HepG2 (cell line): Measurements from ENCODE around the gene DAB2. TPM values are rescaled to one million over a fixed set of nuclear protein-coding genes. Genes with fewer than 3 reads are reported as not detected.

Experiments
- ATAC-seq: fragments of 200-7000 bp; cut with Tn5 transposase; 3 replicates; pipeline ENCODE4 v1.9.1; 2020; ENCODE audit warnings: mild to moderate bottlenecking, moderate library complexity
- BruUV-seq: library from RNA; stranded (reverse); fragments of 400-500 nt; replicated peaks from 2 replicates; lab custom pipeline; 2021; lab: Mats Ljungman, UMichigan
- CTCF ChIA-PET: fragments of 300-600 bp; formaldehyde crosslinking; extraction: SDS; loops from one replicate; lab custom pipeline; 2021; ENCODE audit warnings: low total read pairs, inconsistent platforms, low intra/inter-chr PET ratio; lab: Yijun Ruan, JAX
- POLR2A ChIA-PET: fragments of 350-600 bp; sonication (Branson Sonifier 250); formaldehyde crosslinking; loops from one replicate; lab custom pipeline; 2020; ENCODE audit warnings: antibody characterized with exemption, inconsistent platforms; lab: Yijun Ruan, JAX
- DNase-seq: peaks from one replicate; pipeline ENCODE4 v3.0.0-alpha.2; 2015; ENCODE audit warnings: low spot score
- FAIRE-seq: peaks from 3 replicates; lab custom pipeline; 2011; peaks lifted over from hg19 to GRCh38; lab: Jason Lieb, UNC
- H2AFZ ChIP-seq: one replicate; pipeline ENCODE4 v1.6.1; 2011; ENCODE audit warnings: low read length, inconsistent platforms
- H3K27ac ChIP-seq: fragments of 300-600 bp; 3 replicates; pipeline ENCODE4 v1.8.0; 2011; ENCODE audit warnings: mixed run types, mild to moderate bottlenecking, mixed read lengths, low read length, inconsistent platforms; ENCODE audit not compliant: insufficient read depth; ENCODE audit errors: extremely low read length
- H3K27me3 ChIP-seq, 2 experiments: fragments of 200-600 bp in 1 of 2; 2 replicates in 1 of 2; 3 replicates in 1 of 2; pipeline versions ENCODE4 v1.6.0 to v1.8.0; 2011; ENCODE audit warnings: low read length in 2 of 2, mild to moderate bottlenecking in 2 of 2, moderate library complexity in 2 of 2, inconsistent platforms in 1 of 2; ENCODE audit not compliant: insufficient read depth in 2 of 2, control insufficient read depth in 1 of 2
- H3K36me3 ChIP-seq, 2 experiments: fragments of 200-600 bp in 1 of 2; replicated peaks in 1 of 2; 2 replicates in 1 of 2; 3 replicates in 1 of 2; pipeline versions ENCODE4 v1.5.1 to v1.8.0; 2011; ENCODE audit warnings: low read length in 2 of 2, inconsistent platforms in 1 of 2; ENCODE audit not compliant: insufficient read depth in 2 of 2, control insufficient read depth in 1 of 2
- H3K4me1 ChIP-seq: 2 replicates; pipeline ENCODE4 v1.5.1; 2012; ENCODE audit warnings: low read length, inconsistent platforms; ENCODE audit not compliant: insufficient read depth
- H3K4me2 ChIP-seq: 2 replicates; pipeline ENCODE4 v1.6.0; 2011; ENCODE audit warnings: low read depth, low read length, inconsistent platforms
- H3K4me3 ChIP-seq, 3 experiments: fragments of 200-600 bp in 1 of 3; sonication (generic), shearing (Covaris generic) in 1 of 3; replicated peaks in 1 of 3; 2 replicates each; pipeline ENCODE4 v1.5.1; 2011 to 2016; ENCODE audit warnings: low read length in 3 of 3, inconsistent platforms in 2 of 3, low read depth in 2 of 3, mild to moderate bottlenecking in 2 of 3, control low read depth in 1 of 3, mixed read lengths in 1 of 3; ENCODE audit not compliant: insufficient read depth in 1 of 3
- H3K79me2 ChIP-seq: one replicate; pipeline ENCODE4 v1.6.1; 2011; ENCODE audit warnings: low read length, inconsistent platforms; ENCODE audit not compliant: insufficient read depth
- H3K9ac ChIP-seq: 2 replicates; pipeline ENCODE4 v1.6.0; 2011; ENCODE audit warnings: mild to moderate bottlenecking, low read depth, low read length, inconsistent platforms; ENCODE audit not compliant: insufficient read depth
- H3K9me3 ChIP-seq: 2 replicates; pipeline ENCODE4 v1.5.1; 2012; ENCODE audit warnings: mild to moderate bottlenecking, low read length
- H4K20me1 ChIP-seq: 2 replicates; pipeline ENCODE4 v1.6.0; 2011; ENCODE audit warnings: inconsistent platforms, mild to moderate bottlenecking, low read length, moderate library complexity; ENCODE audit not compliant: insufficient read depth
- ATM ChIP-seq: fragments of 450-650 bp; IDR thresholded peaks from 2 replicates; pipeline ENCODE4 v1.7.1; 2017; ENCODE audit warnings: mild to moderate bottlenecking, borderline replicate concordance
- BHLHE40 ChIP-seq: IDR thresholded peaks from 2 replicates; pipeline ENCODE4 v1.6.1; 2011; ENCODE audit warnings: low read length, improper control_type of control experiment
- HOXA7 ChIP-seq: sonication (generic); formaldehyde crosslinking; IDR thresholded peaks from 2 replicates; pipeline ENCODE4 v1.8.1; 2022; ENCODE audit warnings: mild to moderate bottlenecking, missing genetic modification reagents, moderate library complexity
- NCOR1 ChIP-seq: fragments of 200-600 bp; sonication (generic); IDR thresholded peaks from 2 replicates; pipeline ENCODE4 v1.7.0; 2017; ENCODE audit warnings: antibody characterized with exemption, low read length, borderline replicate concordance
- SNAPC2 ChIP-seq: sonication (generic); formaldehyde crosslinking; IDR thresholded peaks from 2 replicates; pipeline ENCODE4 v1.8.1; 2022; ENCODE audit warnings: mild to moderate bottlenecking, missing genetic modification reagents
- SRSF4 ChIP-seq: fragments of 200-400 bp; formaldehyde crosslinking; IDR thresholded peaks from one replicate; pipeline ENCODE4 v1.6.1; 2018; ENCODE audit warnings: mild to moderate bottlenecking, low read depth, low read length, moderate library complexity; ENCODE audit not compliant: poor library complexity, severe bottlenecking
- ZMYM2 ChIP-seq: sonication (generic); formaldehyde crosslinking; IDR thresholded peaks from 2 replicates; pipeline ENCODE4 v1.8.0; 2022; ENCODE audit warnings: mild to moderate bottlenecking, missing genetic modification reagents
- WGBS: methylation state at CpG from one replicate; pipeline ENCODE4 v1.1.6; 2017; ENCODE audit warnings: low lambda C conversion rate; 5-methylcytosine and 5-hydroxymethylcytosine counted together
- in situ Hi-C: cut with HindIII; loops from 2 replicates; pipeline ENCODE4 v1.10.0; 2017; ENCODE audit warnings: low pct_unique_long_range_greater_than_20kb; ENCODE audit not compliant: extremely low pct_ligation_motif_present
- intact Hi-C: fragments of 100-400 bp; cut with micrococcal nuclease; formaldehyde crosslinking; loops from one replicate; pipeline ENCODE4 v1.10.0; 2022; ENCODE audit not compliant: unreplicated experiment
- polyA plus RNA-seq, 8 experiments: library from polyadenylated mRNA; depleted of rRNA in 3 of 8; stranded (reverse) in 7 of 8; unstranded in 1 of 8; fragments of >200 nt; fragmentation: Illumina TruSeq in 4 of 8; extraction: Trizol in 4 of 8; gene quantifications; 2 replicates each; pipeline versions ENCODE4 v1.2.1 to v1.2.3, GENCODE V29; 2011 to 2016; ENCODE audit warnings: low read depth in 4 of 8, missing spikeins in 1 of 8, mixed read lengths in 1 of 8; ENCODE audit not compliant: insufficient read depth in 1 of 8
- total RNA-seq, 5 experiments: library from RNA; depleted of rRNA; stranded (reverse); fragments of >200 nt; fragmentation: Illumina TruSeq; extraction: Trizol; gene quantifications; 2 replicates each; pipeline ENCODE4 v1.2.3, GENCODE V29; 2016; ENCODE audit warnings: low read depth in 1 of 5
- TF ChIP-seq, protein P1 (sequence below), 2 experiments: sonication (generic) in 1 of 2; formaldehyde crosslinking in 1 of 2; IDR thresholded peaks; 2 replicates each; pipeline versions ENCODE4 v1.5.1 to v1.6.1; 2011 to 2020; ENCODE audit warnings: borderline replicate concordance in 1 of 2, low read depth in 1 of 2, low read length in 1 of 2, mild to moderate bottlenecking in 1 of 2, missing genetic modification reagents in 1 of 2, moderate library complexity in 1 of 2
- TF ChIP-seq, protein P2 (sequence below): sonication (generic); formaldehyde crosslinking; IDR thresholded peaks from 2 replicates; pipeline ENCODE4 v1.5.1; 2020; ENCODE audit warnings: missing genetic modification reagents, mild to moderate bottlenecking, borderline replicate concordance

The DAB2 gene
- total and polyA plus RNA-seq, 2 of the 13 experiments (the other 11 are each of a cell fraction or from before 2014, with no cell fraction given), result 6.4 to 6.5 TPM

DNA sequence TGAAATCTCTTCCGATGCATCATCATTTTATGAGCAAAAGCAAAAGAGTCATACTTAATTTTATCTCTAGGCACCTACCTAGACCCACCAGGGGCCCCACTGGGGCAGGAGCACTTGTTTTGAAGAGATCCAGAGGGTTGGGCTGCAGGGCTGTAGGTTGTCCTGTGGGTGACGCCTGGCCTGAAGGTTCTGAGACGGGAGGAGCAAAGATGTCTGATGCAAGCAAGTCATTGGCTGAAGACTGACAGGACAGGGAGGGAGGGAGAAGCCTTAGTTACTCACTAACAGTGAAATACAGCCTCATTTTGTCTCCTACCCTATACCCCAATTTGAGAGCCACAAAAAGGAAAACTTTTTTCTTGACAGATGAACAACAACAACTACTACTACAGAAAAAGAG is 43.4 kb downstream of the DAB2 start:
- BruUV-seq, result no TSS peak
- ATAC-seq, result no peak
- CTCF ChIA-PET, result no interaction called here
- intact Hi-C loops, result no loop called here
- no peaks in the 10 kb centered on the region for H3K9me3 ChIP-seq
- TF ChIP-seq, protein P1, sequence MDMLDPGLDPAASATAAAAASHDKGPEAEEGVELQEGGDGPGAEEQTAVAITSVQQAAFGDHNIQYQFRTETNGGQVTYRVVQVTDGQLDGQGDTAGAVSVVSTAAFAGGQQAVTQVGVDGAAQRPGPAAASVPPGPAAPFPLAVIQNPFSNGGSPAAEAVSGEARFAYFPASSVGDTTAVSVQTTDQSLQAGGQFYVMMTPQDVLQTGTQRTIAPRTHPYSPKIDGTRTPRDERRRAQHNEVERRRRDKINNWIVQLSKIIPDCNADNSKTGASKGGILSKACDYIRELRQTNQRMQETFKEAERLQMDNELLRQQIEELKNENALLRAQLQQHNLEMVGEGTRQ (IDR thresholded peaks at IDR 0.05; ENCODE audit: low read depth, low read length), result no peak
- TF ChIP-seq, protein P1 (CRISPR knock-in tag; IDR thresholded peaks at IDR 0.05; ENCODE audit: borderline replicate concordance), result no peak
- no peak for TF ChIP-seq ZMYM2 (CRISPR knock-in tag)
- TF ChIP-seq HOXA7 (CRISPR knock-in tag), result no peak
- TF ChIP-seq SNAPC2 (CRISPR knock-in tag), result no peak
- TF ChIP-seq ATM, result no peak
- TF ChIP-seq, protein P2, sequence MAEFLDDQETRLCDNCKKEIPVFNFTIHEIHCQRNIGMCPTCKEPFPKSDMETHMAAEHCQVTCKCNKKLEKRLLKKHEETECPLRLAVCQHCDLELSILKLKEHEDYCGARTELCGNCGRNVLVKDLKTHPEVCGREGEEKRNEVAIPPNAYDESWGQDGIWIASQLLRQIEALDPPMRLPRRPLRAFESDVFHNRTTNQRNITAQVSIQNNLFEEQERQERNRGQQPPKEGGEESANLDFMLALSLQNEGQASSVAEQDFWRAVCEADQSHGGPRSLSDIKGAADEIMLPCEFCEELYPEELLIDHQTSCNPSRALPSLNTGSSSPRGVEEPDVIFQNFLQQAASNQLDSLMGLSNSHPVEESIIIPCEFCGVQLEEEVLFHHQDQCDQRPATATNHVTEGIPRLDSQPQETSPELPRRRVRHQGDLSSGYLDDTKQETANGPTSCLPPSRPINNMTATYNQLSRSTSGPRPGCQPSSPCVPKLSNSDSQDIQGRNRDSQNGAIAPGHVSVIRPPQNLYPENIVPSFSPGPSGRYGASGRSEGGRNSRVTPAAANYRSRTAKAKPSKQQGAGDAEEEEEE (CRISPR knock-in tag), result no peak
- TF ChIP-seq NCOR1, result no peak
- TF ChIP-seq SRSF4, result no peak
- TF ChIP-seq BHLHE40, result no peak
- H3K79me2 ChIP-seq, result no peaks in the 10 kb centered on the region
- POLR2A ChIA-PET, result no interaction called here
- H3K4me3 ChIP-seq, result no peak overlapping the region
- no peaks in the 10 kb centered on the region for H3K27me3 ChIP-seq
- H3K36me3 ChIP-seq, result peaks cover 9 to 16% of the 10 kb centered on the region in 2 experiments
- H3K4me1 ChIP-seq, result no peaks in the 10 kb centered on the region
- DNase-seq, result no peak
- 97% methylated on average over 3 of the region's 3 CpGs for WGBS
- no peak for FAIRE-seq
- no peak overlapping the region for H3K9ac ChIP-seq
- H3K4me2 ChIP-seq, result no peak overlapping the region
- no peaks in the 10 kb centered on the region for H4K20me1 ChIP-seq
- H2AFZ ChIP-seq, result no peak overlapping the region
- H3K27ac ChIP-seq, result no peak overlapping the region
- in situ Hi-C loops, result no loop called here
